ENCODE results near the gene NOL4L. TPM values are rescaled to one million over a fixed set of nuclear protein-coding genes. Genes with fewer than 3 reads are reported as not detected.
A peak's percentile ranks its signal among the peaks of the same experiment; 100 is the strongest.

NOL4L gene
- total and polyA plus RNA-seq, 11 donors: 2.6 to 15.0 (median 6.7) TPM

DNA sequence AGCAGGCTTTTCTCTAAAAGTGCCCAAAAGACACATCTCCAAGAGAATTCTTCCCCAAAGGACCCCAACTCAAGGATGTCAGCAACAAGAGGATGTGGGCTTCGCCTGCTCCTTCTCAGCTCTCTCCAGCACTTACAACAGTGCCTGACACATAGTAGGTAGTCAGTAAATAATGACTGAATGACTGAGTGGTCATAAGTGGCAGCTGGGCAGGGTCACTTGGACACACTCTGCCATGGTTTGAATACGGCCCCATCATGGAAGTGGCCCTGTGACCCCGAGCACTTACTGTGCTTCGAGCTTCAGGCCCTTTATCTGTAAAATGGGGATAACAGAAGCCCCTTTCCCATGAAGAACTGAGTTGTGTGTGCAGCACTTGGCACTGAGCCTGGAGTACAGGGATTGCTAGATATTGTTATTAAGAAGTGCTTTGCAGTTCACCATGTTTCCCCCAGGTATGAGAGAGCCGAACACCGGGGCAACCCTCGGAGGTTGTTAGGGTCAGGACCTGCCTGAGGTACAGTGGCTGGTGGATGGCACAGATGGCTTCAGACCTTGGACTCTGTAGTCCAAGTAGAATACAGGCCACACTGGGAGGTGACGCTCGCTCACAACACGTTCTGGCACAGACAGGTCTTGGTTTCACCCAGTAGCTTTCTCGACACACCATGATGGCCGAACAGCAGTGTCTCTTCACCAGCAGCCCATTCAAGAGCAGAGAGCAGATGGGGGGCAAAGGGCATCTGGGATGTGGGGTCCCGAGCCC lies 56.0 kb downstream of the NOL4L start:
- peak overlapping the region in 5 of 12 donors; percentile 27 to 77 (median 52) for H3K27ac ChIP-seq

GRCh38 chr20:32528171-32528891 lies 56.8 kb downstream of the NOL4L start:
- peak; percentile 78 to 88 (median 82) for ATAC-seq
- Histone ChIP-seq H3K27ac (peak overlapping the region in 8 of 12 donors; percentile 27 to 77 (median 46)), H3K4me1 (peaks cover 0 to 49% (median 34%) of the 10 kb centered on the region in 12 donors), H3K4me3 (no peak overlapping the region), H3K9me3 (no peaks in the 10 kb centered on the region), H3K27me3 (no peaks in the 10 kb centered on the region), H3K36me3 (no peaks in the 10 kb centered on the region)
- no peak for TF ChIP-seq POLR2A (IDR thresholded peaks at IDR 0.05)
- TF ChIP-seq, protein P1, sequence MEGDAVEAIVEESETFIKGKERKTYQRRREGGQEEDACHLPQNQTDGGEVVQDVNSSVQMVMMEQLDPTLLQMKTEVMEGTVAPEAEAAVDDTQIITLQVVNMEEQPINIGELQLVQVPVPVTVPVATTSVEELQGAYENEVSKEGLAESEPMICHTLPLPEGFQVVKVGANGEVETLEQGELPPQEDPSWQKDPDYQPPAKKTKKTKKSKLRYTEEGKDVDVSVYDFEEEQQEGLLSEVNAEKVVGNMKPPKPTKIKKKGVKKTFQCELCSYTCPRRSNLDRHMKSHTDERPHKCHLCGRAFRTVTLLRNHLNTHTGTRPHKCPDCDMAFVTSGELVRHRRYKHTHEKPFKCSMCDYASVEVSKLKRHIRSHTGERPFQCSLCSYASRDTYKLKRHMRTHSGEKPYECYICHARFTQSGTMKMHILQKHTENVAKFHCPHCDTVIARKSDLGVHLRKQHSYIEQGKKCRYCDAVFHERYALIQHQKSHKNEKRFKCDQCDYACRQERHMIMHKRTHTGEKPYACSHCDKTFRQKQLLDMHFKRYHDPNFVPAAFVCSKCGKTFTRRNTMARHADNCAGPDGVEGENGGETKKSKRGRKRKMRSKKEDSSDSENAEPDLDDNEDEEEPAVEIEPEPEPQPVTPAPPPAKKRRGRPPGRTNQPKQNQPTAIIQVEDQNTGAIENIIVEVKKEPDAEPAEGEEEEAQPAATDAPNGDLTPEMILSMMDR (IDR thresholded peaks at IDR 0.05): no peak
- intact Hi-C loops (cut with DNase I): loop anchor here in 2 of 10 donors (5.0 to 10.0 kb wide), 2 partner anchors 54 to 246 kb away; no protein-coding TSS in a partner anchor
- WGBS, 4 donors: 31 to 45% (median 39%) methylated on average over 12 to 27 of the region's 27 CpGs
- peak in 4 of 5 donors; percentile 51 to 88 (median 62) for DNase-seq

More for the DNA sequence above, 56.0 kb downstream of the NOL4L start:
- Histone ChIP-seq H3K4me1 (peaks cover 0 to 45% (median 29%) of the 10 kb centered on the region in 12 donors), H3K9me3 (no peaks in the 10 kb centered on the region), H3K36me3 (no peaks in the 10 kb centered on the region), H3K4me3 (no peak overlapping the region), H3K27me3 (no peaks in the 10 kb centered on the region)
- ATAC-seq: no peak
- 92 to 94% (median 93%) methylated on average over 12 to 13 of the region's 13 CpGs for WGBS, 4 donors
- DNase-seq: no peak
- TF ChIP-seq, protein P1 (IDR thresholded peaks at IDR 0.05): no peak
- no peak for TF ChIP-seq POLR2A (IDR thresholded peaks at IDR 0.05)
- intact Hi-C loops (cut with DNase I): loop anchor here in 2 of 10 donors (5.0 to 10.0 kb wide), 2 partner anchors 53 to 246 kb away; no protein-coding TSS in a partner anchor

DNA sequence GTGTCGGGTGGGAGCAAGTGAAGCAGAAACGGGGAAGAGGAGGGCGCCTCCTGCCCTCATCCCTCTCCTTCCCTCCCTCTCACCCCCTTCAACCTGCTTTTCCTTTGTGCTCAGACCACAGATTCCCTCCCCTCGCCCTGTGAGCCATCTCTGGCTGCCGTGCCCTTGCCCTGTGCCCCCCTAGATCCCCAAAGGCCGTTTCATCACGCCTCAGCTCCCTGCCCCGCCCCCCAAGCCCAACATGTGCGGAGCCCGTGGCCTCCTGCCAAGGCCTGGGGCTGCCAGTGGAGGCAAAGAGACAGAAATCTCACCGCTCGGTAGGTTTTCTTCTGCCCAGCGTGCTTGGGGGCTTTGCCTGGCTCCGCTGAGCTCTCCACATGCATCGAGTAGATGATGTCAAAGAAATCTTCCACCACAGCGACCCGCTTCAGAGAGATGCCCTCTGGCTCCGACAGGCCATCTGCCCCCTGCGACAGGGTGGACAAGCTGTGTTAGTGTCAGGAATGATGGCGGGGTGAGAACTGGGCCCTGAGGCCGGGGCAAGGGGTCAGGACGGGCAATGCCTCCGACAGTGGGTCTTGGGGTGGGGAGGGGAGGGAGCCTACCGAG lies 57.6 kb downstream of the NOL4L start:
- no peak for DNase-seq
- H3K4me1 ChIP-seq: peaks cover 0 to 54% (median 34%) of the 10 kb centered on the region in 12 donors

More for the DNA sequence above, 57.6 kb downstream of the NOL4L start:
- intact Hi-C loops (cut with DNase I): loop anchor here in 2 of 10 donors (5.0 to 10.0 kb wide), 2 partner anchors 55 to 247 kb away; no protein-coding TSS in a partner anchor
- Histone ChIP-seq H3K27me3 (no peaks in the 10 kb centered on the region), H3K9me3 (no peaks in the 10 kb centered on the region), H3K27ac (peak overlapping the region in 4 of 12 donors; percentile 43 to 77 (median 60)), H3K36me3 (no peaks in the 10 kb centered on the region), H3K4me3 (no peak overlapping the region)
- TF ChIP-seq, protein P1 (IDR thresholded peaks at IDR 0.05): no peak
- TF ChIP-seq POLR2A (IDR thresholded peaks at IDR 0.05): no peak
- WGBS, 4 donors: 48 to 69% (median 57%) methylated on average over 24 of the region's 24 CpGs
- no peak for ATAC-seq
